Measurements from ENCODE around the gene DYRK4.

- TF ChIP-seq MED8 (CRISPR knock-in tag; IDR thresholded peaks at IDR 0.05; ENCODE audit: insufficient replicate concordance): no peak
- TF ChIP-seq TBL1XR1 (IDR thresholded peaks at IDR 0.05; ENCODE audit: borderline replicate concordance, low read length, partially characterized antibody): no peak
- TF ChIP-seq ATF6 (CRISPR knock-in tag; conservative IDR thresholded peaks at IDR 0.05): no peak
- TF ChIP-seq ZBTB7A (CRISPR knock-in tag; IDR thresholded peaks at IDR 0.05): no peak
- TF ChIP-seq RFX5 (IDR thresholded peaks at IDR 0.05; ENCODE audit: low read depth, low read length): no peak
- no peak for TF ChIP-seq SMAD3 (CRISPR knock-in tag; IDR thresholded peaks at IDR 0.05)
- no peak for TF ChIP-seq POLR2A (IDR thresholded peaks at IDR 0.05; ENCODE audit: insufficient read depth in 1 of 2, low read depth in 2 of 2, low read length in 2 of 2)
- TF ChIP-seq CTCF (CRISPR knock-in tag; IDR thresholded peaks at IDR 0.05): no peak
- no peak for TF ChIP-seq THAP7 (CRISPR knock-in tag; IDR thresholded peaks at IDR 0.05)
- no peak for TF ChIP-seq MTF1 (CRISPR knock-in tag; IDR thresholded peaks at IDR 0.05)
- no peak for TF ChIP-seq YY1 (IDR thresholded peaks at IDR 0.05; ENCODE audit: insufficient read depth, insufficient replicate concordance, low read depth, low read length)
- no peak for TF ChIP-seq TARDBP (CRISPR knock-in tag; IDR thresholded peaks at IDR 0.05)
Observed at GRCh38 chr12:4552191-4552590, 9.8 kb upstream of the DYRK4 start.
